HG02623 (cell line): ENCODE measurements around the gene NF1.
"Not testable (repeated sequence)": the region's sequence is repeated elsewhere in the genome, so short reads cannot be mapped to it uniquely, and the experiment has no call there.

Experiments
- ATAC-seq: cut with Tn5 transposase; IDR thresholded peaks from one replicate; pipeline ENCODE4 v1.9.1; 2021; ENCODE audit warnings: moderate library complexity; ENCODE audit not compliant: unreplicated experiment

NF1 gene

DNA sequence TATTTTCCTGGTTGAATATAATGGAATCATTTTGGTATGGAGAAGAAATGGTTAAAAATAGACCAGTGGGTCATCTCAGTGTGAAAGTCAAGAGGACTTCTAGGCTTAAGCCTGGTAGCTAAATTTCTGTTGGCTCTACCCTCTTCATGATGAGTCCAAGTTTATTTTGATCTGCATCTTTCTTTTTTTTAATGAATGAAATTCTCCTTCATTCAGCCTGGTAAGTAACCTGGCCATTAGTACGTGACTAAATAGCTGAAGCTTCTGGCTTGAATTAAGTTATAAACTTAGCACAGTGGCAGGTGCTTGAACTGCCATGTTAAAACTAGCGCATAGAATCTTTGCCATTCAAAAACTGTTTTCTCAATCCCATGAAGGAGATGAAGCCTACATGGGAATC is 28.0 kb downstream of the NF1 start:
- no peak for ATAC-seq

DNA sequence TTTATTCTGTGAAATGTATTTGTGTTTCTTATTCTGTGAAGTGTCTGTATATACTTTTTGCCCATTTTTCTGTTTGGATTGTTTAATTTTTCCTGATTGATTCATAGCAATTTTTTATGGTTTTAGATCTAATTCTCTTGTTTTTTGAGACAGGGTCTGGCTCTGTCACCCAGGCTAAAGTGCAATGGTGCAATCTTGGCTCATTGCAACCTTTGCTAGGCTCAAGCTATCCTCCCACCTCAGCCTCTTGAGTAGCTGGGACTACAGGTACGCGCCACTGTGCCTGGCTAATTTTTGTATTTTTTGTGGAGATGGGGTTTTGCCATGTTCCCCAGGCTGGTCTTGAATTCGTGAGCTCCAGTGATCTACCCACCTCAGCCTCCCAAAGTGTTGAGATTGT is 31.5 kb downstream of the NF1 start:
- no peak for ATAC-seq

DNA sequence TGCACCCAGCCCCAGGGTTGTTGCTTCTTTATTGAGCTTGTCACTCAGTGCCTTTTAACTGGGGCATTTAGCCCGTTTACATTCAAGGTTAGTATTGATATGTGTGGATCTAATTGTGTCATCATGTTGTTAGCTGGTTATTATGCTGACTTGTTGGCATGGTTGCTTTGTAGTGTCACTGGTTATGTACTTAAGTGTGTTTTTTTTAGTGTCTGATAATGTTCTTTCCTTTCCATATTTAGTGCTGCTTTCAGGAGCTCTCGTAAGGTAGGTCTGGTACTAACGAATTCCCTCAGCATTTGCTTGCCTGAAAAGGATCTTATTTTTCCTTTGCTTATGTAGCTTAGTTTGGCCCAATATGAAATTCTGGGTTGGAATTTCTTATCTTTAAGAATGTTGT is 33.5 kb downstream of the NF1 start:
- no peak for ATAC-seq

DNA sequence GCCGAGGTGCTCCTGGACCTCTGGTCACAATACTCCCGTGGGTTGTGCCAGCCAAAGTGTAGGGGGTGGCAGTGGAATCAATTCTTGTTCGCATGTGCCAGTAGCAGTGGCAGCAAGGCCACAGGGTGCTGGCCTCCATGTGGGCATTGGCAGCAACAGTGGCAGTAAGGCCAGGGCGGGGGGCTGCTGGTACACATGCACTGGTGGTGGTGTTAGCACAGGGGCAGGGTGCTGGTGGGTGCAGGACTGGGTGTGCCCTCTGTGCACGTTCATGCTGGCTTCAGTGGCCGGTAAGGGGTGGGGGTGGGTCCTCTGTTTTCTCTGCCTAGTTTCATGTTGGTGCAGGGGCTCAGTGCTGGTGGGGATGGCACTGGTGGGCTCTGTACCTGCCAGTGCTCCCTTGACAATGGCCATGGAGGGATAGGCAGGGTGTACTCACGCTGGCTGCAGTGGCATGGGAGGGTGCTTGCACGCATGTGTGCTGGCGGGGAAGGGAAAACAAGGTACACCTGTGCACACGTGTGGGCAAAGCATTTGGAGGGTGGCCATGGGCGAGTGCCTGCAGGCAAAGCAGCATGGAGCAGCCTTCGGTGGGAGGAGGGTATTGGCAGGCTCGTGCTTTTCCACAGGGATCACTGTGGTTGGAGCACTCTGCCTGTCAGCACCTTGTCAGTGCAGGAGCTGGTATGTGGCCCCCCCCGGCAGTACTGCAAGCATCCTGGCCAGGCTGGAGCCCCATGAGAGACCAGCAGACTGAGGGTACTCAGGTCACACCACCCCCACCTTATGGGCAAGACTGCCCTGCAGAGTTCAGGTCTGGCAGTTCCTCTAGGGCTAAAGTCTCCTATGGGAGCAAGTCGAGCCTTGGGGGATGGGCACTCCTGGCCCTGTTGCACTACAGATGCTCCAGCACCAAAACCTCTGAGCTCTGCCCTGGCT is 35.8 kb downstream of the NF1 start:
- no peak for ATAC-seq

DNA sequence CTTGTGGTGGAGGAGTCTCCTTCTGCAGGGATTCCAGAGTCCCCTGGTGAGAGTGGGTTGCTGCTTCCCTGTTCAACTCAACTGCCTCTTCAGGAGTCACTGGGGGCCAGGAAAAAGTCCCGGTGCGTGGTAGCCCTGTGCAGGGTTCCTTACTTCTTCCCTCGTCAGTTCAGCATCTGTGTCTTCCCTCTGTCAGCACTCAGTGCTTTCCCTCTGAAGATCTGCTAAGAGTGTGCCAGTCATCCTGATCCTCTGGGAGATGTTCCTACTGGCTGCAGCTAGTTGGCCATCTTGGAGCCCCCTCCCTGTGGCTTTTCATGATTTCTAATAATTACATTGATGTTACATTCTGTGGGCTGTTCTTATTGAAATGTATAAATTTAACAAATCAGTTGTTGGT is 36.5 kb downstream of the NF1 start:
- no peak for ATAC-seq

DNA sequence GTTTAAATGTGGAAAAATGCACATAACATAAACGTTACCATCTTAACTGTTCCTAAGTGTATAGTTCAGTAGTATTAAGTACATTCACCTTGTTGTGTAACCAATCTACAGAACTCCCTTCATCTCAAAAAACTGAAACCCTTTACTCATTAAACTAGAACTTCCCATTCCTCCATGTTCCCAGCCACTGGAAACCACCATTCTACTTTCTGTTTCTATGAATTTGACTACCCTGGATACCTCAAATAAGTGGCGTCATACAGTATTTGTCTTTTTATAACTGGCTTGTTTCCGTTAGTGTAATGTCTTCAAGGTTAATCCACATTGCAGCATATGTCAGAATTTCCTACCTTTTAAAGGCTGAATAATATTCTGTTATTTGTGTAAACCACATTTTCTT is 38.2 kb downstream of the NF1 start:
- ATAC-seq: no peak

DNA sequence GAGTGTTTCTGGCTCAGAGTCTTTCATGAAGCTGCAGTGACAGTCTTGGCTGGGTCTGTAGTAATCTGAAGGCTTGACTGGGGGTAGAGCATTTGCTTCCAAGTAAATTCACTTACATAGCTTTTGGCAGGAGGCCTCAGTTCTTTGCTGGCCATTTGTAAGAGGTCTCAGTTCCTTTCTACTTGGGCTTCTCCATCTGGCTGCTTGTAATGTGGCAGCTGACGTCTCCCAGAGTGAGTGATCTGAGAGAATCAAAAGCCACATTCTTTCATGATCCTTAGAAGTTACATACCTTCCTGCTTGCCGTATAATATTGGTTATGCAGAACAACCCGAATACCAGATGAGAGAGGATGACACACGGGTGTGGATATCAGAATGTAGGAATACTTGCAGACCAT is 39.8 kb downstream of the NF1 start:
- no peak for ATAC-seq

DNA sequence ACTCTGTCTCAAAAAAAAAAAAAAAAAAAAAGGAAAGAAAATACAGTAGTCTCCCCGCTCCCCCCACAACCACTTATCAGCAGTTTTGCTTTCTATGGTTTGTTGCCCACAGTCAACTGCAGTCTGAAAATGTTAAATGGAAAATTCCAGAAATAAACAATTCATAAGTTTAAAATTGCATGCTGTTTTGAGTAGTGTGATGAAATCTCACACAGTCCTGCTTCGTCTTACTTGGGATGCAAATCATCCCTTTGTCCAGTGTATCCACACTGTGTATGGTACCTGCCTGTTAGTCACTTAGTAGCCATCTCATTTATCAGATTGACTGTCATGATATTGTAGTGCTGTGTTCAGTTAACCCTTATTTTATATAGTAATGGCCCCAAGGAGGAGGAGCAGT is 41.5 kb downstream of the NF1 start:
- no peak for ATAC-seq

DNA sequence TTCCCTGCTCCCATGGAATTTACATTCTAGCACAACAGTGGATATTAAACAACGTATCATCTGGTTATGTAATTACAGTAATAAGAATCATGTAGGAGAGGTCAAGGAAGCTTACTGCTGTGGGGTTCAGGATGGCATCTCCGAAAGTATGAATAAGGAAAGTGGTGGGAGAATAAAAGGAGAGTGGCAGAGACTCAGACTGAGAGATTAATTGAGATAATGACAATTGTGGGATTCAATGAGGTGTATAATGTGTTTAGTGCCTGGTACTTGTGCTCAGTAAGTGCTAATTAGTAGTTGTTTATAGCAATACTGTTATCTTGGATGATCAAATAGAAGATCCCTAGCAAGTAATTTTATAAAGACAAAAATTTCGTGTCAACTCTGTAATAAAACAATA is 45.3 kb downstream of the NF1 start:
- no peak for ATAC-seq

DNA sequence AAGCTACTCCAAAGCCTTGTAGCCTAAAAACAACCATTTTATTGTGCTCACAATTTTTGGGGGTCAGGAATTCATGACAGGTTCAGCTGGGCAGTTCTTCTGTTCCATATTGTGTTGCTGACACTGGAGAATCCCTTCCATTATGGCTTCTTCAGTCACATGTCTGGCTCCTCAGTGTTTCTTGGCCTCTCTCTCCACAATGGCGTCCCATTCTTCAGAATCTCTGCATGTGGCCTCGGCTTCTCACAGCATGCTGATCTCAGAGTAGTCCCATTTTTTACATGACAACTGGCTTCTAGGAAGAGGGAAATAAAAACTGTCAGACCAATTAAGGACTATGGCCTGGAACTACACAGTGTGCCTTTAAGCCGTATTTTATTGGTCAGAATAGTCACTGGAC is 49.7 kb downstream of the NF1 start:
- ATAC-seq: no peak

DNA sequence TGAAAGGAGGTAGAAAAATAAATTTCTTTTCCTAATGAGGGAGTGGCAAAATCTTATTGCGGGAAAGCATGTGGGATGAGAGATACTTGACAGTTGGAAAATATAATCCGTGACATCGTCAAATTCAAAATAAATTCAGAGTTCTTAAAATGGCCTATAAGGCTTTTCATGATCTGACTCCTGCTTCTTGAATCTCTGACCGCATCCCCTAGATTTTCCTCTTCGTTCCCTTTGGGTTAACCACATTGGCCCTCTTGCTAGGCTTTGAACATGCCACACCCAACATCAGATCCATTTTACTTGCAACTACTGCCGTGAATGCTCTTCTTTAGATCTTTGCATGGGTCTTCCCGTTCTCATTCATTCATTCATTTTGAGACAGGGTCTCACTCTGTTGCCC is 50.1 kb downstream of the NF1 start:
- no peak for ATAC-seq

DNA sequence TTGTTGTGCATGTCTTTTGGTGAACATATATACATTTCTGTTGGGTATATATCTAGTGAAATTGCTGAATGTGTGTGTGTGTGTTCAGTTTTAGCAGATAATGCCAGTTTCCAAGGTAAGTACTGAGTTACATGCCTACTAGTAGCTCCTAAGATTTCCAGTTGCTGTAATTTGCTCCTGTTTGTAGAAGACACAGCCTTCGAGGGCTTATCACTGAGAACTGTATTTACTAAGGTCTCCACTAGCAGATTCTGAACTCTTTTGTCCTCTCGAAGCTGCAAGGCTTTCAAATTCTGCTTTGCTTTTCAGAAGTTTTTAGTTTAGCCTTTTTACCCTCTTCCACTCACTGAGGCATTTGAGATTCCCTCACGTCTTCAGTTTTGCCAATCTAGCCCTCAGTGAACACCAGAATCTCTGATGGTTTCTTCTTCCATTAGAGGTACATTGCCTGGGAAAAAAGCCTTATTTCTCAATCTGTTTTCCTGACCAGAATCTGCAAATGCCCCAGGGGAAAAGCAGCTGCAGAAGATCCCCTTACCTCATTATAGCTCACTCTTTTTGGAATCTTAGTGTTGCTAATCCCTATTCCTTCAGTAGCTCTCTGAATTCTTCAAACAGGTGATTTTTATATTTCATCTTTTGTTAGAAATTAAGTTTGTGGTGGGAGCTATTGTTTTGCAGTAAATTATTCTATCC is 52.9 kb downstream of the NF1 start:
- ATAC-seq: no peak

DNA sequence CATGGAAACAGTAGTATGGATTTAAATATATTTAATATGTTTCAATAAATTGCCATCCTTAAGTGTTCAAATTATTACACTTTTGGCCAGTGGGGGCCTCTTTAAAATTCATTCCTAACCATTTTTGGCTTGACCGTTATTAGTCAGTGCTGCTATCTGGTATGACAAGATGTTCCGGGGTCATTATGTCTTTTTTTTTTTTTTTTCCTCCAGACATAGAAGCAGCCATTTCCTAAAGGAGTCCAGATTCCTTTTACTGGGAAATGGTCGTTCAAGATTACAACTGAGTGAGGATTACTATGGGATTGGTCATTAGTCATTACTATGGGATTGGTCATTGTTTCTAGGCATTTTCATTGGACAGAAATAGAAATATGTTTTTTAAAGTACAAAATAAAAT is 53.4 kb downstream of the NF1 start:
- ATAC-seq: no peak

DNA sequence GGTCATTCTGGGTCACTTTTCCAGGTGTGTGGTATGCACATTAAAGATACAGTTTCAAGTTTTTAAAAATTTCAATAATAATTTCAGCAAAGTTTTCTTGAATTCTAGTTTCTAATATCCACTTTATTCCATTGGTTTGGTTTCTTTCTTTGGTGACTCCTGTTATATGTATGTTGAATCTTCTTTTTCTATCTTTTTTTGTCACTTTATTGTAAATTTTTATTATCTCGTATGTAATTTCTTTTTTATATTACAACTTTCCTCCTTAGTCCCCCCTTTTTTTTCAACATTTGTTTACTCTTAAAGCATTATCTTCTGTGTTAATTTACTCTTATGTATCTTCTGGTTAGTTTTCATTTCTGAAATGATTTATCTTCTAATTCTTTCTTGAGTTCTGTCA is 57.5 kb downstream of the NF1 start:
- no peak for ATAC-seq

DNA sequence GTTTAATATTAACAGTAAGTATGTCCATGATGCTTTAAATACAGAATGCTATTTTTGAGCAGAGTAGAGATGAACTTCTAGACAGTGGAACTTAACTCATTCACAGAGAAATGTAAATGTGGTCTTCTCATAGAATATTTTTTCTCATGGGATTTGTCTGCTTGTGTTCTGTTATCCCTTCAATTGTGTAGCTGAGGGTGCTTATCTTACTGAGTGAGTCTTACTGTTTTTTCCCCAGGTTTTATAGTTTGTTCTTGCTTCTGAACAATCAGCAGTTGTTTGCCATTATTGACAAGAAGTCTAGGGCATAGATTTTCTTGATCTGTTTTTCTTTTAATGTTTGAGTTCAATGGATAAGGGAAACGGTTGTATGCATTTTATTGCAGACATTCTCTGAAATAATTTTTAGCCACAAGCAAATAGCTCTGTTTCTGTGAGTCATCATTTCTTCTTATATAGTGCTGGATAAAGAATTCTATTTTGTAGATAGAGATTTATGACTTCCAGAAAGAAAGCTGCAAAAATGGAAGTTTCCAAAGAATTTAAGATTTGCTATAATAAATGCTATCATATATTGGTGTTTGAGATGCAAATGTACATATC is 60.5 kb downstream of the NF1 start:
- no peak for ATAC-seq

DNA sequence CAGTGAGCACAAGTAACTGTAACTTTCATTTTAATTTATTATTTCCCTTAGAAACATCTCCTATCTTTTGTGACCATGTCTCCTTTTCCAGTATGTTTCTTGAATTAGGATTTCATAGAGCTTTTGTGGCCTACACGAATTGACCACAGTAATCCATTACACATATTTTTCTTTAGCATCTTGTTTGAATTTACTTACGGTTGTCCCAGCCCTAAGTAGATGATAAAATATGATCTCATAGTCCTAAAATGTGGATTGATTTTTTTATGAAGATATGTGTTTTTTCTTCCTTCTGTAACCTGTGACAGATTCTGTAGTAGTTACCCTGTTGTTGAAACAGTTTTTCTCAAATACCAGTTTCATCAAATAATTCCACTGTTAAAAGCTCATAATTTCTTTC is 61.5 kb downstream of the NF1 start:
- no peak for ATAC-seq

DNA sequence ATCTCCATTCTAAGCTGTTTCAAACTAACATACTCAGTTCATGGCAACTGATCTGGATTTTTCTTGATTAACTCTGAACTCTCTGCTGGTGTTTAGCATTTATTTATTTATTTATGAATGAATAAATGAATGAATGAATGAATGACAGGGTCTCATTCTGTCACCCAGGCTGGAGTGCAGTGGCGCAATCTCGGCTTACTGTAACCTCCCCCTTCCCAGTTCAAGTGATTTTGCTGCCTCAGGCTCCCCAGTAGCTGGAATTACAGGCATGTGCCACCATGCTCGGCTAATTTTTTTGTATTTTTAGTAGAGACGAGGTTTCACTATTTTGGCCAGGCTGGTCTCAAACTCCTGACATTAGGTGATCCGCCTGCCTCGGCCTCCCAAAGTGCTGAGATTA is 62.1 kb downstream of the NF1 start:
- not testable (repeated sequence) for ATAC-seq

DNA sequence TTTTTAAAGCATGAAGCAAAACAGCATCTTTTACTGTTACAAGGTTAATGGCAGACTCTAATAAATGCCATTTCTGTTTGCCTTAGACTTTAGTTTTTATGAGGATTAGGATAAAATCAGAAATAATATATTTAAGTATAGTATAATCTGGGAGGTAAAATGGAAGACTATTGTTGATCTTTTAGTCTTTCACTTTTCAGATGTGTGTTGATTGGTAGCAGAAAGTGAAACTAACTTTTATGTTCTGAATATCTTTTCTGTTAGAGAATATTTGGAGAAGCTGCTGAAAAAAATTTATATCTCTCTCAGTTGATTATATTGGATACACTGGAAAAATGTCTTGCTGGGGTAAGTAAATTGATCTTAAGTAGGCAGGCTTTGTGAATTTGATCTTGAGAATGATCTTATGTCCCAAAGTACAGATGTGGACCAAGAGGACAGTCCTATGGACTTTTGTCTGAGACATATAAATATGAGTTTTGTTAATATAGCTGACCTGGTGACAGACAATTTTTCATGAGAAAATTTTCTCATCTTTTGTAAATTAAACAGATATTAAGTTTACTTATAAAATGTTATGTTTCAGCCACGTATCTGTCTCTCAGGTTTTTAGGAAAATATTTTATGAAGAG is 64.1 kb downstream of the NF1 start:
- no peak for ATAC-seq

DNA sequence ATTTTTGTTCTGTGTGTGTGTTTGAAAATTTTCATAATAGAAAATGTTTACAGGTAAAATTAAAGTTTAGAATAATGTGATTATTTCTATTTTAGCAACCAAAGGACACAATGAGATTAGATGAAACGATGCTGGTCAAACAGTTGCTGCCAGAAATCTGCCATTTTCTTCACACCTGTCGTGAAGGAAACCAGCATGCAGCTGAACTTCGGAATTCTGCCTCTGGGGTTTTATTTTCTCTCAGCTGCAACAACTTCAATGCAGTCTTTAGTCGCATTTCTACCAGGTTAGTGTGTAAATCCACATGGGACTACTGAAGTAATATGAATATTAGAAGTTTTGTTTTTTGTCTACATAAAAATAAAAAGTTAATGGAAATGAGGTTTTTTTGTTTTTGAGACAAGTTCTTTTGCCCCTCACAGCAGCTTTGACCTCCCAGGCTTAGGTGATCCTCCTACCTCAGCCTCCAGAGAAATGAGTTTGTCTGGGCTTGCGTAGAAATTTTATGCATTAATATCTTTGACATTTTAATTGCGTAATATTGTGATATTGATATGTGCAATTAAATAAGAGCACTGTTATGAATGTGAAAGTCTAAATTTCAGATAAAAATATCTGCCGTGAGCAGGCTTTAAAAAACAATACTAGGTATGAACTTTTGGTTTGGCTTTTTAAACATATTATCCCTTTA is 68.5 kb downstream of the NF1 start:
- no peak for ATAC-seq

DNA sequence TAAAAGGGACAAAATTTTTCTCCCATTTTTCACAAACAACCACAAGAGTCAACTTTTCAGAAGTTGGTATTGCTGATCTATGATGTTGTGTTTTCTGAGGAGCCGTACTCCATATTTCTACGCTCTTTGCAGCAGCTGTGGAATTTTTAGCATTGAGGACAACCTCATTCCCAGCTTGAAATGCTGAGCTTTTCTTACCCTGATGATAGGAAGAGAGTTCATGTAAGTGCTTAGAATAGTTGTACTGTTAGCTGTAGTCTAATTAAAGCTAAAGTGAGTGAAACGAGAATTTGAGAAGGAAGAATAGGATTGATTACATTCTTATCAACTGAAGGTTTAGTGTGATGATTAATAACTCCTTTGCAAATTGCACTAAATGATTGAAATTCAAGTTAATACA is 72.3 kb downstream of the NF1 start:
- no peak for ATAC-seq

DNA sequence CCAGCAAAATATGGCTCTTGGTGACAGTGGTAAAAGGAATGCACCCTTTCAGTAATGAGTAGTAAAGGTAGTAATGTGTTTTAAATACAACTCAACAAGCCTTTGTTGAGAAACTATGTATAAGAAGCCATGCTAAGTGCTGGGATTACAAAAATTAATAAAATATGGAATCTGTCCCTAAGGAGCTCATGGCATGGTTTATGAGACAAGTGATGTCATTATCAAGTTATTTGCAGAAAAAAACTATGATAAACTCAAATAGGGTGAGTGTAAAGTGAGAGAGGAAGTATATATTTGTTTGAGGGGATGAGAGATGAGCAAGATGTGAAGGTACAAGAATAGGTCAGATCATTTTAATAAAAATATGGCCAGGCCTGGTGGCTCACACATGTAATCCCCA is 76.9 kb downstream of the NF1 start:
- ATAC-seq: no peak
